SH-SY5Y (cell line): ENCODE data around the gene FNIP2.

Source experiments
- GATA2 ChIP-seq: IDR thresholded peaks from 2 replicates; pipeline ENCODE4 v1.6.1; 2011; ENCODE audit warnings: mild to moderate bottlenecking, low read depth, low read length
- GATA3 ChIP-seq: IDR thresholded peaks from 2 replicates; pipeline ENCODE4 v1.6.1; 2011; ENCODE audit warnings: low read depth, mild to moderate bottlenecking, low read length, moderate library complexity

The FNIP2 gene

DNA sequence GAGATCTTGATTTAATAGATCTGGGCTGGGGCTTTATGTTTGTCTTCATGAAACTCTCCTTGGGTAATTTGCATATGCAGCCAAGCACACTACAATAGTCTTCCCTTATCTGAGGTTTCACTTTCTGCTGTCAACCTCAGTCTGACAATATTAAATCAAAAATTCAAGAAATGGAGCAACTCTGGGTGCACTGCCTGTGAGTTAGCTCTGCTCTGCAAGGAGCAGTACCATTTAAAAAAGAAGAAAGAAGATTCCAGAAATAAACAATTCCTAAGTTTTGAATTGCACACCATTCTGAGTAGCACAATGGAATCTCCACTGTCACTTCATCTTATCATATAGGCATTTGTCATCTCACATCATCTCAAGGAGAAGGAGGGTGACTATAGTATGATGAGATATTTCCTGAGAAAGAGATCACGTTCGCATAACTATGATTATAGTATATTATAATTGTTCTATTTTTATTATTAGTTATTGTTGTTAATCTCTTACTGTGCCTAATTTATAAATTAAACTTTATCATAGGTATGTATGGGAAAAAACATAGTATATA lies 9.4 kb downstream of the FNIP2 start:
- TF ChIP-seq GATA3 (no peak), GATA2 (no peak)

- no peak for TF ChIP-seq GATA2
- no peak for TF ChIP-seq GATA3
Measured at GRCh38 chr4:158778712-158779111, 9.9 kb downstream of the FNIP2 start.

DNA sequence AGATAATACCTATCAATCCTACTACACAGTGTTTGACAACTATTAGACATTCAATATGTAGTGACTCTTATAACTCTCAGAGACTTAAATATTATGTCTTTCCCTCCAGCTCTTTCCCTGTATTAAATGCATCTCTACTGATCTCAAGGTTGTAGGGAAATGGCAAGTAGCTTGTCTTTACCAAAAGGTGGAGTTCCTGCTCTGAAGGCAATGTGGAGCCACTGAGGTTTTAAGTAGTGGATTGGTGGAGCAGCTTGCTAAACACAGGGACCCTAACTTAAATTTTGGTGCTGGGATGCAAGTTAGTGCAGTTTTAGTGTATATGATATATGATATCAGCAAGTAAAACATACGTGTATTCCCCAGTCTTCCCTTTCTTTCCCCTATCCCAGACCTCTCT lies 13.1 kb downstream of the FNIP2 start:
- TF ChIP-seq GATA3 (no peak), GATA2 (no peak)

DNA sequence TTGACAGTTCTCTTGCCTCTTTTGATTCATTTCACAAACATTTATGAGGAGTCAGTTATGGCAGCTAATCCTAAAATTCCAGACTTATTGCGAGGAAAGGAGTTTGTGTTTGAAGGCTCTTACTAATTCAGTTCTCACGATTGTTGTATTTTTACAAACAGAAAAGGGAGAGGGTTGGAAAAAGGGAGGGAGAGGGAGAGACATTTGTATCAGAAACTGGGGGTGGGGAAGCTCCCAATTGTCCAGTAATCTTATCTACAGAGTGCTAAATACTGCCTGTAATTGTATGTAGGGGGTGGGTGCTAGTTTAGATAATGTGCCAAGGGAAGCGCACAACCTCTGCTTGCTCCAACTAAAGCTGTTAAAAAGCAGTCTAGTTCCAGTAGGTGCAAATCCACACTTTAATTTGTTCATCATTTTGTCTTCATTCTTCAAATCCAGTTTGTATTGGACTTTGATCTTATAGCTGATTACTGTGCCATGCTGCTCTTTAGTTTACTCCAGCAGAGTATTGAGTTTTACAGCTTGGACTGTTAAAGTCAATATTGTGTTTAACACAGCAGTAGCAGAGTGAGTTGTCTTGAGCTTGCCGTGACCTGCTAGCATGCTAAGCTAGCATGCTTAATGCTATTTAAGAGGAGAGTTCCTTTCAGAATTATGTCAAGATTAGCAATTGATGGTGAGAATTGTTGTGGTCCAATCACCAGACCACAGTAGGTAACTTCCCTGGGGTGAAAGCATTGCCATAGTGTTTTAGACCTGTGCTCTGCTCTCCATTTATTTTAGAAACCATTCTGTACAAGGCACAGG lies 13.9 kb downstream of the FNIP2 start:
- TF ChIP-seq GATA3 (no peak), GATA2 (peak; percentile 17; the same call in 1 of the 2 replicates)

- TF ChIP-seq GATA3, result no peak
- TF ChIP-seq GATA2, result no peak
Measured at GRCh38 chr4:158783785-158784184, 15.0 kb downstream of the FNIP2 start.

- TF ChIP-seq GATA3 (no peak), GATA2 (no peak)
Measured at GRCh38 chr4:158785718-158786117, 16.9 kb downstream of the FNIP2 start.

DNA sequence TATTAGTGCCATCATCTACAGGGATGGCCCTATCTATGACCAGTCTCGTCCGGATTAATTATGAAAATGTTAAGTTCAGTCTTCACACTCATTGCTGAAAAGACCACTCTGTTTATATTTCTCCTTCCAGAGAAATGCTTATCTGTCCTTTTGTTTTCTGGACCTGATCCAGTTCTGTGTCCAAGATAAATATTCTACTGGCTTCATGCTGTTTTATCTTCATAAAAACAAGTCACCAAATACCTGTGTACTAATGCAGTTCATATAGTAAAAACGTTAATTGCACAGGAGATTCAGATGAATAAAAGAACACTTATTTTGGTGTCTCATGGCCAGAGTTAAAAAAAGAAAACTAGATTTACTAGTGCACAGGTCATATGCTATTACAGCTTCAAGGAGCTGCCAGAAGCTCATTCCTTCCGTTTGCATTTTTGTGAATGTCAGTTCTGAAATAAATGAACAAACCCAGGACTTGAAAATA lies 17.3 kb downstream of the FNIP2 start:
- TF ChIP-seq GATA3, result no peak
- TF ChIP-seq GATA2, result no peak

DNA sequence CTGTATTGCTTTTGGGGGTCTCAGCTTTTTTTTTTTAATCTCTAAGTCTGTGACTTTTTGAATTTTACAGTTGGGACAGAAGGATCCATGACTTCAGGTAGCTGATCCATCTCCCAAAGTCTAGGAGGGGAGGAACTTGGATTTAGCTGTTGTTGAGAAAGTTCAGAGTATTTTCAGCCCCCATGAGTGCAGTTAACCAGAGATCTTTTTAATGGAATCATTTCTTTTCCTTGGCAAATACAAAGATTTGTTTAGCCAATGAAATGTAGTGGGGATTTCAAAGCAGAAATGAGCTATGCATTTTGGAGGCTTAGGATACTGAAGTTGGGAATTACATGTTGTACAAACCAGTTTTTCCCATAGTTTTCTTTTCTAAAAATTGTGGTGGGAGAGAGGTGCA lies 18.1 kb downstream of the FNIP2 start:
- no peak for TF ChIP-seq GATA2
- TF ChIP-seq GATA3, result no peak

GRCh38 chr4:158787709-158788475 lies 19.1 kb downstream of the FNIP2 start:
- TF ChIP-seq GATA3 (no peak), GATA2 (no peak)

- TF ChIP-seq GATA3 (no peak), GATA2 (no peak)
Measured at GRCh38 chr4:158788516-158788915, 19.7 kb downstream of the FNIP2 start.

GRCh38 chr4:158789853-158790252 lies 21.0 kb downstream of the FNIP2 start:
- TF ChIP-seq GATA2, result no peak
- TF ChIP-seq GATA3, result no peak

GRCh38 chr4:158793021-158793420 lies 24.2 kb downstream of the FNIP2 start:
- TF ChIP-seq GATA2 (no peak), GATA3 (no peak)

- TF ChIP-seq GATA3, result no peak
- no peak for TF ChIP-seq GATA2
Measured at GRCh38 chr4:158796370-158797140, 27.7 kb downstream of the FNIP2 start.

- TF ChIP-seq GATA3, result no peak
- TF ChIP-seq GATA2, result no peak
Measured at GRCh38 chr4:158798062-158798461, 29.2 kb downstream of the FNIP2 start.

- TF ChIP-seq GATA2 (no peak), GATA3 (no peak)
Measured at GRCh38 chr4:158799013-158799770, 30.4 kb downstream of the FNIP2 start.
